Measurements from ENCODE around the gene WDR5B. TPM values are rescaled to one million over a fixed set of nuclear protein-coding genes. Genes with fewer than 3 reads are reported as not detected.

The WDR5B gene
- 1.8 to 3.5 TPM (median 3.0 TPM) in 5 replicates for total RNA-seq (2022; extraction: Qiagen RNA extraction; ENCODE audit: low read depth)

GRCh38 chr3:122415762-122416654 is at the start of gene WDR5B:
Gene WDR5B (minus strand): TSS chr3:122416062. CDS start chr3:122415528, 534 bp downstream.

GRCh38 chr3:122383771-122384697 is 31.8 kb downstream of the WDR5B start, which contains the start of gene FAM162A:
Gene FAM162A (plus strand): TSS chr3:122384182. CDS start chr3:122384266, 84 bp downstream.

GRCh38 chr3:122382888-122383666 is 32.8 kb downstream of the WDR5B start, which contains the start of gene MIX23:
Gene MIX23 (minus strand): TSS chr3:122383231. CDS start chr3:122383224, 7 bp downstream.

Other genes with a start within 250 kb of the WDR5B start
- gene CASR, start 232.4 kb downstream of the WDR5B start, total RNA-seq (2022; extraction: Qiagen RNA extraction; ENCODE audit: low read depth), result not detected in 5 replicates
- 0.73 to 1.9 TPM (median 0.97 TPM) in 5 replicates for gene CSTA, start 90.8 kb downstream of the WDR5B start, total RNA-seq (2022; extraction: Qiagen RNA extraction; ENCODE audit: low read depth)
- gene MIX23, start 32.8 kb downstream of the WDR5B start, total RNA-seq (2022; extraction: Qiagen RNA extraction; ENCODE audit: low read depth), result 49.8 to 79.3 TPM (median 55.4 TPM) in 5 replicates
- 33.7 to 40.0 TPM (median 38.6 TPM) in 5 replicates for gene FAM162A, start 31.9 kb downstream of the WDR5B start, total RNA-seq (2022; extraction: Qiagen RNA extraction; ENCODE audit: low read depth)
- gene KPNA1, start 98.9 kb upstream of the WDR5B start, total RNA-seq (2022; extraction: Qiagen RNA extraction; ENCODE audit: low read depth), result 55.3 to 67.2 TPM (median 62.3 TPM) in 5 replicates
- 5.0 to 5.9 TPM (median 5.4 TPM) in 5 replicates for gene PARP9, start 148.2 kb upstream of the WDR5B start, total RNA-seq (2022; extraction: Qiagen RNA extraction; ENCODE audit: low read depth)
- gene DTX3L, start 148.3 kb upstream of the WDR5B start, total RNA-seq (2022; extraction: Qiagen RNA extraction; ENCODE audit: low read depth), result 6.0 to 9.4 TPM (median 8.1 TPM) in 5 replicates
- gene PARP15, start 161.6 kb upstream of the WDR5B start, total RNA-seq (2022; extraction: Qiagen RNA extraction; ENCODE audit: low read depth), result not detected in 5 replicates

All from A549 treated with RU486 at 1 μM for 4 hours (cell line).